Endothelial cell of umbilical vein (primary cell): Measurements from ENCODE around the gene CEP44. TPM values are rescaled to one million over a fixed set of nuclear protein-coding genes. Genes with fewer than 3 reads are reported as not detected.

Experiments used
- BruUV-seq: library from RNA; stranded (reverse); fragments of 400-500 nt; replicated peaks from 2 replicates; lab custom pipeline; 2021; lab: Mats Ljungman, UMichigan
- CTCF ChIA-PET: fragments of 300-600, 350-600 bp; sonication (Branson Sonifier 250); formaldehyde crosslinking; loops from one replicate; lab custom pipeline; 2021; ENCODE audit warnings: antibody characterized with exemption, inconsistent platforms; lab: Charles Lee
- POLR2A ChIA-PET: fragments of 300-600, 350-600 bp; sonication (Branson Sonifier 250); formaldehyde crosslinking; loops from one replicate; lab custom pipeline; 2021; ENCODE audit warnings: antibody characterized with exemption, inconsistent platforms; lab: Charles Lee
- DNase-seq: peaks from one replicate; pipeline ENCODE4 v3.0.0-alpha.2; 2011; ENCODE audit warnings: low read depth, low spot score
- FAIRE-seq: peaks from 2 replicates; lab custom pipeline; 2011; peaks lifted over from hg19 to GRCh38; lab: Jason Lieb, UNC
- H2AFZ ChIP-seq: 2 replicates; pipeline ENCODE4 v1.6.0; 2012; ENCODE audit warnings: low read depth, low read length, control low read depth, inconsistent platforms
- H3K27ac ChIP-seq: 2 replicates; pipeline ENCODE4 v1.5.1; 2011; ENCODE audit warnings: low read depth, mild to moderate bottlenecking, control low read depth, low read length, moderate library complexity; ENCODE audit not compliant: insufficient read depth
- H3K27me3 ChIP-seq, 2 experiments: 2 replicates each; pipeline versions ENCODE4 v1.6.0 to v1.6.1; 2011; ENCODE audit warnings: low read length in 2 of 2, mixed read lengths in 1 of 2; ENCODE audit not compliant: control insufficient read depth in 2 of 2, insufficient read depth in 2 of 2
- H3K36me3 ChIP-seq, 2 experiments: 2 replicates in 1 of 2; 3 replicates in 1 of 2; pipeline ENCODE4 v1.5.1; 2011; ENCODE audit warnings: low read length in 2 of 2, mild to moderate bottlenecking in 1 of 2, moderate library complexity in 1 of 2; ENCODE audit not compliant: control insufficient read depth in 2 of 2, insufficient read depth in 2 of 2; ENCODE audit errors: extremely low read depth in 1 of 2
- H3K4me1 ChIP-seq: 3 replicates; pipeline ENCODE4 v1.5.1; 2011; ENCODE audit warnings: mild to moderate bottlenecking, low read length; ENCODE audit not compliant: control insufficient read depth, insufficient read depth; ENCODE audit errors: extremely low read depth
- H3K4me2 ChIP-seq: 2 replicates; pipeline ENCODE4 v1.6.1; 2011; ENCODE audit warnings: low read length, control low read depth, mixed read lengths; ENCODE audit not compliant: insufficient read depth
- H3K4me3 ChIP-seq, 3 experiments: fragments of 200-600 bp in 1 of 3; sonication (generic), shearing (Covaris generic) in 1 of 3; replicated peaks in 1 of 3; 2 replicates each; pipeline ENCODE4 v1.5.1; 2011 to 2016; ENCODE audit warnings: control low read depth in 3 of 3, low read length in 3 of 3, mild to moderate bottlenecking in 2 of 3, inconsistent platforms in 1 of 3, low read depth in 1 of 3, moderate library complexity in 1 of 3; ENCODE audit not compliant: insufficient read depth in 1 of 3
- H3K79me2 ChIP-seq: 2 replicates; pipeline ENCODE4 v1.6.0; 2012; ENCODE audit warnings: low read length, inconsistent platforms; ENCODE audit not compliant: control insufficient read depth, insufficient read depth
- H3K9ac ChIP-seq: replicated peaks from 2 replicates; pipeline ENCODE3; 2011; ENCODE audit warnings: low read length, control low read depth; ENCODE audit not compliant: insufficient read depth; ENCODE audit errors: extremely low read depth
- H3K9me1 ChIP-seq: replicated peaks from 3 replicates; pipeline ENCODE4 v1.6.0; 2011; ENCODE audit warnings: mild to moderate bottlenecking, low read length; ENCODE audit not compliant: control insufficient read depth, insufficient read depth; ENCODE audit errors: extremely low read depth
- H3K9me3 ChIP-seq: replicated peaks from 2 replicates; pipeline ENCODE4 v1.5.1; 2012; ENCODE audit warnings: low read length, inconsistent platforms; ENCODE audit not compliant: control insufficient read depth, insufficient read depth
- H4K20me1 ChIP-seq: replicated peaks from 2 replicates; pipeline ENCODE3; 2011; ENCODE audit warnings: mild to moderate bottlenecking, low read length; ENCODE audit not compliant: control insufficient read depth, insufficient read depth; ENCODE audit errors: extremely low read depth
- CTCF ChIP-seq, 2 donors: IDR thresholded peaks; 1 replicate in 1 of 2; 2 replicates in 1 of 2; pipeline ENCODE4 v1.5.1; 2011; ENCODE audit warnings: low read length in 2 of 2, mild to moderate bottlenecking in 2 of 2, moderate library complexity in 2 of 2, control low read depth in 1 of 2, inconsistent platforms in 1 of 2, low read depth in 1 of 2; ENCODE audit not compliant: insufficient read depth in 1 of 2; ENCODE audit errors: extremely low read depth in 1 of 2
- EZH2 ChIP-seq: IDR thresholded peaks from 2 replicates; pipeline ENCODE4 v1.6.1; 2012; ENCODE audit warnings: borderline replicate concordance, low read depth, mild to moderate bottlenecking, moderate library complexity, low read length, inconsistent platforms; ENCODE audit not compliant: severe bottlenecking
- FOS ChIP-seq: IDR thresholded peaks from 2 replicates; pipeline ENCODE4 v1.6.1; 2011; ENCODE audit warnings: mild to moderate bottlenecking, low read length, moderate library complexity, borderline replicate concordance; ENCODE audit not compliant: insufficient read depth
- GATA2 ChIP-seq: IDR thresholded peaks from 2 replicates; pipeline ENCODE4 v1.7.0; 2011; ENCODE audit warnings: low read depth, mild to moderate bottlenecking, moderate library complexity, mixed read lengths, low read length; ENCODE audit not compliant: insufficient read length, insufficient read depth
- JUN ChIP-seq: IDR thresholded peaks from 2 replicates; pipeline ENCODE4 v1.6.1; 2011; ENCODE audit warnings: borderline replicate concordance, low read depth; ENCODE audit not compliant: insufficient read length, insufficient read depth
- MAX ChIP-seq: IDR thresholded peaks from 2 replicates; pipeline ENCODE4 v1.6.1; 2011; ENCODE audit not compliant: insufficient read depth, insufficient read length
- MYC ChIP-seq: IDR thresholded peaks from one replicate; pipeline ENCODE4 v1.6.1; 2011; ENCODE audit warnings: mild to moderate bottlenecking, low read depth, low read length
- POLR2A ChIP-seq: IDR thresholded peaks from 2 replicates; pipeline ENCODE4 v1.6.1; 2012; ENCODE audit warnings: low read depth, mild to moderate bottlenecking, control low read depth, low read length
- POLR2AphosphoS5 ChIP-seq: IDR thresholded peaks from 2 replicates; pipeline ENCODE4 v1.6.1; 2012; ENCODE audit warnings: low read depth, mild to moderate bottlenecking, control low read depth, low read length, moderate library complexity; ENCODE audit not compliant: insufficient read depth
- dilution Hi-C: fragments of 300-500 bp; cut with MboI; formaldehyde crosslinking; loops from one replicate; pipeline ENCODE4 v1.15.0; 2019; ENCODE audit warnings: low sequenced_read_pairs; ENCODE audit not compliant: extremely low pct_ligation_motif_present
- intact Hi-C: fragments of 100-400 bp; cut with micrococcal nuclease; formaldehyde crosslinking; loops from one replicate; pipeline ENCODE4 v1.10.0; 2022
- polyA plus RNA-seq, 4 experiments: library from polyadenylated mRNA; depleted of rRNA in 3 of 4; stranded (reverse) in 3 of 4; unstranded in 1 of 4; fragments of >200 nt; gene quantifications; 2 replicates each; pipeline versions ENCODE4 v1.2.1 to v1.2.3, GENCODE V29; 2011 to 2012; ENCODE audit warnings: missing spikeins in 1 of 4
- total RNA-seq: library from RNA; stranded (reverse); gene quantifications from 2 replicates; pipeline ENCODE4 v1.2.3, GENCODE V29; 2021

The CEP44 gene
- total and polyA plus RNA-seq, 2 donors (not counting 3 experiments of a cell fraction or from before 2014, with no cell fraction given): 2.0 to 13.0 TPM

- BruUV-seq: no TSS peak
- peaks cover 9% of the 10 kb centered on the region for H3K79me2 ChIP-seq
- no peak overlapping the region for H3K9ac ChIP-seq
- H3K27ac ChIP-seq: no peak overlapping the region
- FAIRE-seq: no peak
- H3K4me1 ChIP-seq: no peaks in the 10 kb centered on the region
- H3K4me2 ChIP-seq: no peak overlapping the region
- no peak for DNase-seq
- no peaks in the 10 kb centered on the region for H4K20me1 ChIP-seq
- no peaks in the 10 kb centered on the region for H3K27me3 ChIP-seq
- no peaks in the 10 kb centered on the region for H3K36me3 ChIP-seq
- no peaks in the 10 kb centered on the region for H3K9me3 ChIP-seq
- H3K9me1 ChIP-seq: no peaks in the 10 kb centered on the region
- dilution Hi-C loops (no loop called here), intact Hi-C loops (no loop called here)
- CTCF ChIA-PET: interaction anchor here (1.4 kb wide), 1 partner anchor 9 kb away, joined by 3 read pairs; the partner anchor contains the start of genes CEP44 and FBXO8
- TF ChIP-seq MYC: no peak
- TF ChIP-seq EZH2: no peak
- TF ChIP-seq GATA2: no peak
- TF ChIP-seq POLR2AphosphoS5: no peak
- TF ChIP-seq CTCF (IDR thresholded peaks at IDR 0.05; ENCODE audit: extremely low read depth in 1 of 2, insufficient read depth in 1 of 2, low read depth in 1 of 2, low read length in 2 of 2): no peak
- no peak for TF ChIP-seq JUN
- TF ChIP-seq POLR2A: no peak
- TF ChIP-seq MAX: no peak
- TF ChIP-seq FOS: no peak
- no peak overlapping the region for H3K4me3 ChIP-seq
- POLR2A ChIA-PET: no interaction called here
- H2AFZ ChIP-seq: no peak overlapping the region
Measured at GRCh38 chr4:174274436-174274835, 9.3 kb upstream of the CEP44 start.
